SH-SY5Y (cell line): ENCODE results near the gene CTIF.

Source experiments
- GATA2 ChIP-seq: IDR thresholded peaks from 2 replicates; pipeline ENCODE4 v1.6.1; 2011; ENCODE audit warnings: mild to moderate bottlenecking, low read depth, low read length
- GATA3 ChIP-seq: IDR thresholded peaks from 2 replicates; pipeline ENCODE4 v1.6.1; 2011; ENCODE audit warnings: low read depth, mild to moderate bottlenecking, low read length, moderate library complexity

The CTIF gene

DNA sequence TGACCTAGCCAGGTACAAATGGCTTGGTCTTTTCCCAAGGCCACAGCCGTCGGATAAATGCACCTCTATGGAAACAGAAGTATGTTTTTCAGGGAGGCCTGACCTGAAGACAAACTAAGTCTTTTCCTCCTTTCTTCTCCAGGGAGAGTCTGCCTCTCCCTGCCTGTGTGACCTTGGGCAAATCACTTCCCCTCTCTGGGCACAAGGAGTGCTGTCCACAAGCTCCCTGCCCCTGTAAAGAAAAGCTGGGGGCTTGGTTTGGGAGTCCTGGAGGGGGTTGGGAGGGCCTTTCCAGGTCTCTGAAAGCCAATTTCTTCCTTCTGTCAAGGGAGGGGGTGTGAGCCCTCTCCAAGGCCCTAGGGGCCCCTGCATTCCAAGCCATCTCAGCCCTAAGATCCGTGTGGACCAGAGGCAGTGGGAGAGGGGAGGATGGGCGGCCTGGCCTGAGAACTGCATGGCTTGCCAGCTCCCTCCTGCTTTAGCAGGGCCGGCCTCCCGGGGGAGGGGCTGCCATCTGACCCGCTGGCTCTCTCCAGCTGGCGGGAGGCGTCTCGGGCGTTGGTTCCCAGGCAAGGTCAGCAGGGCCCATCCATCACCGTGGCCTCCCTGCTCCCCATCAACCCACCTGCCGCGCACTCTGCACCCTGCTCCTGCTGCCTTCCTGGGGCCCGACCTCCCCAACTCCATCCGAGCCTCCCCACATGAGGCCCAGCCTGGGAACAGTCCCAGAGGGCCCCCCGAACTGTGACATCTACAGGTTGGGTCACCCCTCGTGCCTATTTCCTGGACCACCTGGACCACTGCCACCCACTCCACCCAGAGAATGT is 350.5 kb downstream of the CTIF start:
- TF ChIP-seq GATA2 (no peak), GATA3 (no peak)

- TF ChIP-seq GATA3 (no peak), GATA2 (no peak)
These were observed 351.3 kb downstream of the CTIF start for GRCh38 chr18:48889981-48890762.

DNA sequence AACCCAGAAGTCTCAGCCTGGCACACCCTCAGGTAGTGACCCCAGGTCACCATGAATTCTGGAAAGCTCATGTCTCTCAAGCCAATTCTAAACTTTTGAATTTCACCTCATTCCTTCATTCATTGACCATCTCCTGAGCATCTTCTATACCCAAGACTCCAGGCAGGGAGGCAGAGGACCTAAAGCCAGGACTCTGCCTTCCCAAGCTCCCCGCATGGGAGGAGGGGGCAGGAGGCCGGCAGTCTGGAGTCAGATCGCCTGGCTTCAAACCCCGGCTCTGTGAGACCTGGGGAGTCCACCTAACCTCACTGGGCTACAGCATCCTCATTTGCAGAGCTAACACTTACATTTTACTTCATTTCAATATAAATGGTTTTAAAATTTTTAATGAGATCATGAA is 352.9 kb downstream of the CTIF start:
- TF ChIP-seq GATA2 (no peak), GATA3 (no peak)

- no peak for TF ChIP-seq GATA3
- no peak for TF ChIP-seq GATA2
These were observed 353.5 kb downstream of the CTIF start for GRCh38 chr18:48892146-48892855.

- TF ChIP-seq GATA3 (no peak), GATA2 (no peak)
These were observed 354.3 kb downstream of the CTIF start for GRCh38 chr18:48893061-48893607.

- TF ChIP-seq GATA3: no peak
- no peak for TF ChIP-seq GATA2
These were observed 355.1 kb downstream of the CTIF start for GRCh38 chr18:48893608-48894600.

- TF ChIP-seq GATA3 (no peak), GATA2 (no peak)
These were observed 356.0 kb downstream of the CTIF start for GRCh38 chr18:48894799-48895346.

DNA sequence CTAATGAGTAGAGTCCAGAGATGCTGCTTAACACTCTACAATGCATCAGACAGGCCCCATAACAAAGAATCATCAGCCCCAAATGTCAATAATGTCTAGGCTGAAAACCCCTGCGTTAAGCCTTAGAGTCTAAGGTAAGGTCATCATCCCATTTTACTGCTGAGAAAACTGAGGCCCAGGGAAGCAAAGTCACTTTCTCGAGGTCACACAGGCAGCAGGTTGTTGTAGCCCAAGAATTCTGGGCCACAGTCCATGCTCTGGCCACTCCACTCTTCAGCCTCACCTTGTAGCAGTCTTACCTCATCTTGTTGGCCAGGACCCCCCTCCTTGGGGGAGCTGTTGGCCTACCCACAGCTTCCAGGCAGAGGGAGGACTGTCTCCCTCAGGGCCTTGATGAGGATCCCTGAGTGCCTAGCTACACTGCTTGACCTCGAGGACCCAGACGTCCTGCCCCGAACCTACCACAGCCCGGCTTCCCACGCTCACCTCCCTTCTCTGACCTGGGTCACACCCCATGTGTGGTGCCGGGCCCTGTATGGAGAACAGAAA is 357.6 kb downstream of the CTIF start:
- TF ChIP-seq GATA2 (no peak), GATA3 (no peak)

- TF ChIP-seq GATA2: no peak
- no peak for TF ChIP-seq GATA3
These were observed 358.2 kb downstream of the CTIF start for GRCh38 chr18:48896875-48897511.

DNA sequence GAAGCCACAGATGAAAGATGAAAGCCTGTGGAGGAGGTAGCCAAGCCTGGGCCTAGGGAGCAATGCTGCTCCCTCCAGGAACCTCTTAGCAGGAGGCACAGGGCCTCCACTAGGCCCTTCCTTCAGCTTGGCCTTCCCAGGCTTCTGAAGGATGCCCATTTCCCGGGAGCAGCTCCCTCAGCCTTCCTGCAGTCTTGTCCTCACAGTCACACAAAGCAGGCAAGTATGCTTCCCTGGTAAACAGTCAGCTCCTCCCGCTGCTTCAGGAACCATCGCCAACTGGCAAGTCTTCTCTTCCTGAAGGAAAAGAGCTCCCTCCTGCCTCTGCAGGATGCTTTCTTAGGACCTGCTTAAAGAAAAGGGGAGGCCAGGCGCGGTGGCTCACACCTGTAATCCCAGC is 358.7 kb downstream of the CTIF start:
- TF ChIP-seq GATA2 (no peak), GATA3 (no peak)

DNA sequence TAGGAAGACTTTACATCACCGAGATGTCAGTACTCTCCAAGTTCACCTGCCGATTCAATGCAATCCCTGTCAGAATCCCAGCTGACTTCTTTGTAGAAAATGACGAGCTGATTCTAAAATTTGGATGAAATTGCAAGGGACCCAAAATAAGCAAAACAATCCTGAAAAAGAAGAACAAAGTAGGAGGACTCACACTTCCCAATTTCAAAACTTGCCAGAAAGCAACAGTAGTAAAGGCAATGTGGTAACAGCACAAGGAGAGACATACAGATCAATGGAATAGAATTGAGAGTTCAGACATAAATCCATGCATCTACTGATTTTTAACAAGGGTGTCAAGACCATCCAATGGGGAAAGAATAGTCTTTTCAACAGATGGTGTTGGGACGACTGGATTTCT is 359.7 kb downstream of the CTIF start:
- TF ChIP-seq GATA3 (no peak), GATA2 (no peak)

- TF ChIP-seq GATA3: no peak
- no peak for TF ChIP-seq GATA2
These were observed 360.8 kb downstream of the CTIF start for GRCh38 chr18:48899558-48900174.
